GM12878 (cell line): ENCODE measurements around the gene MEGF6. TPM values are rescaled to one million over a fixed set of nuclear protein-coding genes. Genes with fewer than 3 reads are reported as not detected.

Experiments used
- ATAC-seq: fragments of 200-7000 bp; cut with Tn5 transposase; 3 replicates; pipeline ENCODE4 v1.9.1; 2020; ENCODE audit warnings: mild to moderate bottlenecking, moderate library complexity
- BruUV-seq: library from RNA; stranded (reverse); fragments of 400-500 nt; replicated peaks from 2 replicates; lab custom pipeline; 2021; lab: Mats Ljungman, UMichigan
- CTCF ChIA-PET: fragments of 300-600 bp; sonication (Branson Sonifier 250); formaldehyde crosslinking; extraction: SDS; loops from one replicate; lab custom pipeline; 2021; ENCODE audit warnings: inconsistent platforms; lab: Yijun Ruan, JAX
- POLR2A ChIA-PET: fragments of 350-600 bp; formaldehyde crosslinking; extraction: SDS; loops from one replicate; lab custom pipeline; 2021; ENCODE audit warnings: inconsistent platforms; lab: Charles Lee
- RAD21 ChIA-PET: fragments of 300-600 bp; sonication (Branson Sonifier 250); formaldehyde crosslinking; loops from one replicate; lab custom pipeline; 2023; ENCODE audit warnings: antibody characterized with exemption; ENCODE audit not compliant: unreplicated experiment; lab: Charles Lee
- SMC1A ChIA-PET: fragments of 300-600 bp; sonication (Branson Sonifier 250); formaldehyde crosslinking; loops from one replicate; lab custom pipeline; 2023; ENCODE audit not compliant: unreplicated experiment, uncharacterized antibody; lab: Charles Lee
- DNase-seq: peaks from one replicate; pipeline ENCODE4 v3.0.0-alpha.2; 2011; ENCODE audit warnings: low read depth, low spot score
- FAIRE-seq: peaks from 3 replicates; lab custom pipeline; 2011; peaks lifted over from hg19 to GRCh38; lab: Jason Lieb, UNC
- H2AFZ ChIP-seq: 2 replicates; pipeline ENCODE4 v1.6.0; 2011; ENCODE audit warnings: low read depth, low read length, control low read depth; ENCODE audit not compliant: control insufficient read depth
- H3K27ac ChIP-seq: 2 replicates; pipeline ENCODE4 v1.5.1; 2011; ENCODE audit warnings: control low read depth; ENCODE audit not compliant: control insufficient read depth, insufficient read depth
- H3K27me3 ChIP-seq, 2 experiments: replicated peaks in 1 of 2; 2 replicates each; pipeline versions ENCODE4 v1.6.0 to v1.6.1; 2011; ENCODE audit warnings: low read length in 1 of 2; ENCODE audit not compliant: control insufficient read depth in 2 of 2, insufficient read depth in 2 of 2
- H3K36me3 ChIP-seq, 2 experiments: 2 replicates each; pipeline ENCODE4 v1.5.1; 2011; ENCODE audit warnings: low read length in 1 of 2; ENCODE audit not compliant: control insufficient read depth in 2 of 2, insufficient read depth in 2 of 2
- H3K4me1 ChIP-seq: 2 replicates; pipeline ENCODE4 v1.6.1; 2011; ENCODE audit warnings: mild to moderate bottlenecking, low read length, moderate library complexity, mixed read lengths; ENCODE audit not compliant: control insufficient read depth, insufficient read depth
- H3K4me2 ChIP-seq: 2 replicates; pipeline ENCODE4 v1.6.0; 2011; ENCODE audit warnings: control low read depth; ENCODE audit not compliant: control insufficient read depth, insufficient read depth
- H3K4me3 ChIP-seq: fragments of 200-600 bp; sonication (generic); 2 replicates; pipeline ENCODE4 v1.5.1; 2016
- H3K79me2 ChIP-seq: 2 replicates; pipeline ENCODE4 v1.6.0; 2011; ENCODE audit warnings: low read length; ENCODE audit not compliant: control insufficient read depth, insufficient read depth
- H3K9ac ChIP-seq: 2 replicates; pipeline ENCODE4 v1.8.0; 2011; ENCODE audit warnings: low read length, control low read depth, mixed read lengths; ENCODE audit not compliant: control insufficient read depth, insufficient read depth
- H3K9me3 ChIP-seq: replicated peaks from 3 replicates; pipeline ENCODE4 v1.5.1; 2011; ENCODE audit warnings: mild to moderate bottlenecking, low read length; ENCODE audit not compliant: control insufficient read depth, insufficient read depth
- H4K20me1 ChIP-seq: 2 replicates; pipeline ENCODE4 v1.6.0; 2011; ENCODE audit not compliant: control insufficient read depth, insufficient read depth
- E2F4 ChIP-seq: IDR thresholded peaks from 2 replicates; pipeline ENCODE4 v1.6.1; 2012; ENCODE audit warnings: low read depth, low read length, improper control_type of control experiment
- EP300 ChIP-seq, 2 experiments: fragments of 150-350 bp in 1 of 2; IDR thresholded peaks; 2 replicates each; pipeline ENCODE4 v1.6.1; 2011 to 2012; ENCODE audit warnings: low read depth in 2 of 2, low read length in 2 of 2, borderline replicate concordance in 1 of 2, improper control_type of control experiment in 1 of 2, inconsistent platforms in 1 of 2; ENCODE audit not compliant: control insufficient read depth in 1 of 2
- KAT2A ChIP-seq: conservative IDR thresholded peaks from 2 replicates; pipeline ENCODE4 v1.6.1; 2011; ENCODE audit warnings: low read depth, low read length; ENCODE audit not compliant: control insufficient read depth
- NFYA ChIP-seq: IDR thresholded peaks from 2 replicates; pipeline ENCODE4 v1.6.1; 2011; ENCODE audit warnings: low read depth, mild to moderate bottlenecking, low read length, improper control_type of control experiment, borderline replicate concordance
- RELA ChIP-seq: fragments of 450-650 bp; IDR thresholded peaks from 2 replicates; pipeline ENCODE4 v1.8.0; 2014; ENCODE audit warnings: borderline replicate concordance; ENCODE audit not compliant: partially characterized antibody
- TCF3 ChIP-seq: IDR thresholded peaks from 2 replicates; pipeline ENCODE4 v1.6.1; 2012; ENCODE audit warnings: low read depth, mild to moderate bottlenecking, low read length, borderline replicate concordance; ENCODE audit not compliant: insufficient read depth
- WRNIP1 ChIP-seq: IDR thresholded peaks from 2 replicates; pipeline ENCODE4 v1.6.1; 2011; ENCODE audit warnings: low read depth, low read length, improper control_type of control experiment, borderline replicate concordance
- ZSCAN29 ChIP-seq: fragments of 450-650 bp; IDR thresholded peaks from 2 replicates; pipeline ENCODE4 v1.6.1; 2017; ENCODE audit warnings: mild to moderate bottlenecking, moderate library complexity
- WGBS: methylation state at CpG from one replicate; pipeline ENCODE4 v1.1.6; 2016; ENCODE audit warnings: low lambda C conversion rate; ENCODE audit not compliant: insufficient replicate concordance, insufficient coverage; ENCODE audit errors: missing lambda C conversion rate; 5-methylcytosine and 5-hydroxymethylcytosine counted together
- in situ Hi-C: fragments of 300-500 bp; cut with MboI; formaldehyde crosslinking; loops from 9 replicates; pipeline ENCODE4 v1.14.3; 2018; ENCODE audit warnings: mixed read lengths
- intact Hi-C: fragments of 100-400 bp; cut with micrococcal nuclease; formaldehyde crosslinking; loops from one replicate; pipeline ENCODE4 v1.14.2; 2022; ENCODE audit not compliant: unreplicated experiment
- polyA plus RNA-seq, 11 experiments: library from polyadenylated mRNA; depleted of rRNA in 4 of 11; unstranded in 6 of 11; stranded (reverse) in 5 of 11; fragments of >200 nt; fragmentation: Nextera tagmentation in 4 of 11; fragmentation: Illumina TruSeq in 1 of 11; extraction: Ambion mirVana in 4 of 11; extraction: Trizol in 1 of 11; gene quantifications; 1 replicate in 1 of 11; 2 replicates in 10 of 11; pipeline versions ENCODE4 v1.2.1 to v1.2.3, GENCODE V29; 2011 to 2016; ENCODE audit warnings: inconsistent platforms in 2 of 11, missing spikeins in 2 of 11, low read depth in 1 of 11
- total RNA-seq, 4 experiments: library from RNA; depleted of rRNA in 3 of 4; stranded (reverse); fragments of >200 nt in 3 of 4; fragmentation: Illumina TruSeq in 1 of 4; extraction: Trizol in 1 of 4; gene quantifications; 2 replicates each; pipeline versions ENCODE4 v1.2.1 to v1.2.3, GENCODE V29; 2013 to 2021

MEGF6 gene
- total and polyA plus RNA-seq, 10 of the 15 experiments (the other 5 are each of a cell fraction or from before 2014, with no cell fraction given): 0.03 to 0.41 TPM; not detected in 8

- in situ Hi-C loops (no loop called here), intact Hi-C loops (no loop called here)
- Histone ChIP-seq H3K9ac (no peak overlapping the region), H3K36me3 (peaks cover 20% of the 10 kb centered on the region in 2 experiments), H4K20me1 (no peaks in the 10 kb centered on the region), H3K27me3 (no peaks in the 10 kb centered on the region), H3K27ac (no peak overlapping the region), H3K4me2 (no peak overlapping the region), H2AFZ (no peak overlapping the region), H3K4me3 (no peak overlapping the region), H3K9me3 (no peaks in the 10 kb centered on the region), H3K79me2 (no peaks in the 10 kb centered on the region), H3K4me1 (no peaks in the 10 kb centered on the region)
- POLR2A ChIA-PET: no interaction called here
- CTCF ChIA-PET: interaction anchor here (1.7 kb wide), 1 partner anchor 15 kb away, joined by 5 read pairs; no protein-coding TSS in a partner anchor
- no peak for ATAC-seq
- no peak for DNase-seq
- BruUV-seq: no TSS peak
- TF ChIP-seq RELA (no peak), KAT2A (no peak), TCF3 (no peak), WRNIP1 (no peak), E2F4 (no peak), EP300 (IDR thresholded peaks at IDR 0.05; ENCODE audit: borderline replicate concordance in 1 of 2, control insufficient read depth in 1 of 2, low read depth in 2 of 2, low read length in 2 of 2) (no peak), NFYA (no peak), ZSCAN29 (no peak)
- 94% methylated on average over 26 of the region's 28 CpGs for WGBS
- SMC1A ChIA-PET: no interaction called here
- RAD21 ChIA-PET: no interaction called here
- FAIRE-seq: no peak
Observed at GRCh38 chr1:3633344-3634058, 22.2 kb upstream of the MEGF6 start.
